Right kidney (tissue), 1 donor: Measurements from ENCODE around the gene UPF3A.
"Not testable (repeated sequence)": the region's sequence is repeated elsewhere in the genome, so short reads cannot be mapped to it uniquely, and the experiment has no call there.

ENCODE experiments used
- DNase-seq: peaks from one replicate; pipeline ENCODE4 v3.0.0-alpha.2; 2016

UPF3A gene

GRCh38 chr13:114334305-114335053 is 53.1 kb downstream of the UPF3A start:
- DNase-seq, result no peak

DNA sequence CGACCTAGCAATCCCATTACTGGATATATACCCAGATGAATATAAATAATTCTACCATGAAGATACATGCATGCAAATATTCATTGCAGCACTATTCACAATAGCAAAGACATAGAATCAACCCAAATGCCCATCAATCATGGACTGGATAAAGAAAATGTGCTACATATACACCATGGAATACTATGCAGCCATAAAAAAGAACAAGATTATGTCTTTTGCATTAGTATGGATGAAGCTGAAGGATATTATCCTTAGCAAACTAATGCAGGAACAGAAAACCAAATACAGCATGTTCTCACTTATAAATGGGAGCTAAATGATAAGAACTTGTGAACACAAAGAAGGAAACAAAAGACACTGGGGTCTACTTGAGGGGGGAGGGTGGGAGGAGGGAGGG is 55.1 kb downstream of the UPF3A start:
- DNase-seq, result not testable (repeated sequence)

DNA sequence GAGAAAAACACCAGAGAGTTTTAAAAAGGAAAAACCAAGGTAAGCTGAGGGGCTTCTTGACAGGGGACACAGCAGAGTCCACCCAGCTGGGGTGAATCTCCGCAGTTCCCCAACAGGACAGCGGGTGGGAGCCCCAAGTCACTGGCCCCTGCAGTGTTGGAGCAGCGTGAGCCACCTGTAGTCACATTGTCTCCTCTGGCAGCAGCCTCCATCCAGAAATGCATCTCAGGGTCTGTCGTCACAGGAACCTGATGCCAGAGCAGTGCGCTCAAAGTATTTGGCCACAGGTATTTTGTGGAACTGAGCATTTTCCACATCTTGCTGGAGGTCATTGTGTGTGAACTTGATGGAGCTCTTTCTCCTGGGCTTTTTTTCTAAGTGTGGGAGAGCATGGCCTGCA is 57.6 kb downstream of the UPF3A start:
- no peak for DNase-seq

DNA sequence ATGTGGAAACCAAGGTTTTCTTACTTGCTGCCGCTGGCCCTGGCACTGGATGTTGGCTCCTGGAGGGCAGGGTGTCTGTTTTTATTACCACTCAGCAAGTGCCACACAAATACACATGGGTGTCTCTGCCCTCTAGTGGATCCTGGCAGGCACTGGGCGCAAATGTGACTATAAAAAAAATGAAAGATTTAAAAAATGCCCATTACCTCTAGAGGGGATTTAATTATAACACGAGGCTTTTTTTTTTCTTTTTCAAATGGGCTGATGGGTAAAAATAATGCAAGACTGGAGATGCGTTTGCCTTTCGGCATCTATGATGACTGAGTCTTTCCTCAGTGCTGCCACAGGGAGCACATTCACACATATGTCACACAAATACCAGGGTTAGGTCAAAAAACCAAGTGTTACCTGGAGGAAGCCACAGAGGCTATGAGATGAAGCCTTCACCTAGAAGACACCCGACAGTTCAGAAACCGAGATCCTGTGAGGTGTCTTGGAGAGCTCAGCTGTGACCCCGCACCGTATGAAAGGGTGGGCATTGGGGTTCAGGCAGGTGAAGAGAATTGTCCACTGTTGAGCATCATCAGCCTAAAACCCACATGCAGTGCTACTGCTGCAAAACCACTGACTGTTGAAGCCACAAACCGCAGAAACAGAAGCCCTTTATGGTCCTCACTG is 58.6 kb downstream of the UPF3A start:
- no peak for DNase-seq

DNA sequence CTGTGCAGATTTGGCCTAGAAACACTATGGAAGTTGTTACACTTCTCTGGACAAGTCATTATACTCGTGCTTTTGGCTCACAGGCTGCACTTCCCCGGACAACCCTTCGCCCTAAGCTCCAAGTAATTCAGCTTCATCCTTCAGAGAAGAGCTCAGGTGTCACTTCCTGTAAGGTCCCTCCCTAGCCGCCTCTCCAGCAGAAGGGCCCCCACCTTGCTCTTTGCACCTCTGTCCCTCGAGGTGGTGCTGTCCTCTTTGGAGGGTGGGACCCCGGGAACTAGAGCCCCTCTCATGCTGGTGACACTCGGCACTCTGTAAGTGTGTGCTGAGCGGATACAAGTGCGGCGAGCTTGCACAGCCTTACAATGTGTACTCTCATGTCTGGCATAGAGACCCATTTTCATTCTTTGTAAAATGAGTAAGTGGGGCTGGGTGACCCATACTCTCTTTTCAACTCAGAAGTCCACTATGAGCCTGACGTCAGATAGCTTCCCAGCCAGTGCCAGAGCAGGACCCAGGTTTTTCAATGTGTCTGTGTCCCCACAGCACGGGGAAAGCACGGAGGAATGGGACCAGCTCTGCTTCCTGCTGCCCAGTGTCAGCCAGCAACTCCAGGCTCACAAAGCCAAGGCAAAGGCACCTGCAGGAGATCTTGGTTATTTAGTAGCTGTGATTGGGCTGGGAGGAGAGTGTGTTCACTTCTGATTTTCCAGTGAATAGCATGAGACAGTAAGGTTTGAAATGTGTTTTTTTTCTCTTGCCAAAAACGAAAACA is 59.8 kb downstream of the UPF3A start:
- no peak for DNase-seq

GRCh38 chr13:114347256-114347655 is 65.9 kb downstream of the UPF3A start:
- not testable (repeated sequence) for DNase-seq

GRCh38 chr13:114352763-114353162 is 71.4 kb downstream of the UPF3A start:
- DNase-seq, result not testable (repeated sequence)

DNA sequence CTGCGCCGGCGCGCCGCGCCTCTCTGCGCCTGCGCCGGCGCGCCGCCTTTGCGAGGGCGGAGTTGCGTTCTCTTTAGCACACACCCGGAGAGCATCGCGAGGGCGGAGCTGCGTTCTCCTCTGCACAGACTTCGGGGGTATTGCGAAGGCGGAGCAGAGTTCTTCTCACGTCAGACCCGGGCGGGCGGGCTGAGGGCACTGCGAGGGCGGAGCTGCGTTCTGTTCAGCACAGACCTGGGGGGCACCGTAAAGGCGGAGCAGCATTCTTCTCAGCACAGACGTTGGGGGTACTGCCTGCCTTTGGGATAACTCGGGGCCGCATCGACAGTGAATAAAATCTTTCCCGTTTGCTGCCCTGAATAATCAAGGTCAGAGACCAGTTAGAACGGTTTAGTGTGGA is 72.0 kb downstream of the UPF3A start:
- DNase-seq, result not testable (repeated sequence)
